HG03280 (cell line): ENCODE results near the gene SORCS1.

Source experiments
- ATAC-seq: cut with Tn5 transposase; IDR thresholded peaks from one replicate; pipeline ENCODE4 v1.9.1; 2021; ENCODE audit warnings: mild to moderate bottlenecking, moderate library complexity; ENCODE audit not compliant: unreplicated experiment

The SORCS1 gene

GRCh38 chr10:107163881-107164861, at the start of gene SORCS1:
TSS of gene SORCS1 (minus strand) at chr10:107164706.
- no peak for ATAC-seq

GRCh38 chr10:107214261-107214660, 49.8 kb upstream of the SORCS1 start:
- ATAC-seq = no peak

- no peak for ATAC-seq
Measured at GRCh38 chr10:107213861-107214260, 49.4 kb upstream of the SORCS1 start.

- no peak for ATAC-seq
Measured at GRCh38 chr10:107206833-107207232, 42.3 kb upstream of the SORCS1 start.

GRCh38 chr10:107169516-107169915, 5.0 kb upstream of the SORCS1 start:
- ATAC-seq = no peak

GRCh38 chr10:107168738-107169137, 4.2 kb upstream of the SORCS1 start:
- ATAC-seq = no peak

GRCh38 chr10:107166403-107166802, 1.9 kb upstream of the SORCS1 start:
- ATAC-seq = no peak

- no peak for ATAC-seq
Measured at GRCh38 chr10:107164992-107165391, 486 bp upstream of the SORCS1 start.

GRCh38 chr10:107163076-107163855, 1.2 kb downstream of the SORCS1 start:
- no peak for ATAC-seq

GRCh38 chr10:107160866-107161265, 3.6 kb downstream of the SORCS1 start:
- no peak for ATAC-seq

GRCh38 chr10:107159871-107160270, 4.6 kb downstream of the SORCS1 start:
- no peak for ATAC-seq

- ATAC-seq = no peak
Measured at GRCh38 chr10:107157071-107157470, 7.4 kb downstream of the SORCS1 start.

GRCh38 chr10:107152087-107152486, 12.4 kb downstream of the SORCS1 start:
- no peak for ATAC-seq

GRCh38 chr10:107148906-107149305, 15.6 kb downstream of the SORCS1 start:
- no peak for ATAC-seq

GRCh38 chr10:107144490-107144889, 20.0 kb downstream of the SORCS1 start:
- ATAC-seq = no peak

- ATAC-seq = no peak
Measured at GRCh38 chr10:107141524-107142061, 22.9 kb downstream of the SORCS1 start.

- ATAC-seq = no peak
Measured at GRCh38 chr10:107139237-107139636, 25.3 kb downstream of the SORCS1 start.

- no peak for ATAC-seq
Measured at GRCh38 chr10:107133656-107134055, 30.9 kb downstream of the SORCS1 start.

GRCh38 chr10:107129000-107129399, 35.5 kb downstream of the SORCS1 start:
- ATAC-seq = no peak

- no peak for ATAC-seq
Measured at GRCh38 chr10:107126512-107127065, 37.9 kb downstream of the SORCS1 start.

GRCh38 chr10:107122703-107123102, 41.8 kb downstream of the SORCS1 start:
- ATAC-seq = no peak
